ENCODE measurements around the gene MRPL10. TPM values are rescaled to one million over a fixed set of nuclear protein-coding genes. Genes with fewer than 3 reads are reported as not detected.

The MRPL10 gene
- total and polyA plus RNA-seq, 10 of the 15 experiments (the other 5 are each of a cell fraction or from before 2014, with no cell fraction given): 18.9 to 61.9 (median 47.3) TPM

- no peak for TF ChIP-seq USF1 (IDR thresholded peaks at IDR 0.05; ENCODE audit: borderline replicate concordance, extremely low read length, insufficient read depth, low read depth, low read length)
- TF ChIP-seq SUZ12 (IDR thresholded peaks at IDR 0.05; ENCODE audit: unreplicated experiment): no peak
- TF ChIP-seq EZH2 (IDR thresholded peaks at IDR 0.05; ENCODE audit: borderline replicate concordance, control insufficient read depth, low read depth, low read length): no peak
- TF ChIP-seq SP1 (IDR thresholded peaks at IDR 0.05; ENCODE audit: low read depth, low read length): no peak
- no peak for TF ChIP-seq HDAC2 (IDR thresholded peaks at IDR 0.05)
- TF ChIP-seq ZBTB33 (IDR thresholded peaks at IDR 0.05): no peak
- TF ChIP-seq IKZF2 (IDR thresholded peaks at IDR 0.05): 0 out of 4 replicates have a peak, but pooled peaks of 1 of the 2 experiments have one; percentile 29
- TF ChIP-seq NFYB (IDR thresholded peaks at IDR 0.05; ENCODE audit: insufficient read depth, low read depth, low read length): no peak
- no peak for TF ChIP-seq MEF2A (IDR thresholded peaks at IDR 0.05; ENCODE audit: insufficient read depth, low read depth, low read length)
- TF ChIP-seq SKIL (IDR thresholded peaks at IDR 0.05; ENCODE audit: low read depth, poor library complexity, severe bottlenecking): peak; percentile 76
- TF ChIP-seq RAD51 (IDR thresholded peaks at IDR 0.05): peak; percentile 76
- TF ChIP-seq ASH2L (IDR thresholded peaks at IDR 0.05; ENCODE audit: borderline replicate concordance, low read depth): no peak
- TF ChIP-seq TARDBP (IDR thresholded peaks at IDR 0.05; ENCODE audit: borderline replicate concordance): no peak
- TF ChIP-seq WRNIP1 (IDR thresholded peaks at IDR 0.05; ENCODE audit: borderline replicate concordance, low read depth, low read length): no peak
Observed at GRCh38 chr17:47810200-47810821, 21.0 kb downstream of the MRPL10 start (continued).
